Astrocyte of the cerebellum (primary cell): ENCODE data around the gene PCNX3.

Experiments
- DNase-seq: peaks from one replicate; pipeline ENCODE4 v3.0.0-alpha.2; 2011; ENCODE audit warnings: low read depth
- H3K4me3 ChIP-seq: 2 replicates; pipeline ENCODE4 v1.5.1; 2011; ENCODE audit warnings: mild to moderate bottlenecking, low read depth, low read length, moderate library complexity
- CTCF ChIP-seq: IDR thresholded peaks from 2 replicates; pipeline ENCODE4 v1.5.1; 2012; ENCODE audit warnings: low read length, low read depth, moderate library complexity, mild to moderate bottlenecking; ENCODE audit errors: missing control alignments
- in situ Hi-C: cut with HindIII; loops from 2 replicates; pipeline ENCODE4 v1.10.0; 2017; ENCODE audit warnings: low sequenced_read_pairs

Gene PCNX3

GRCh38 chr11:65619281-65619928 lies 3.8 kb downstream of the PCNX3 start:
- no peak for DNase-seq
- TF ChIP-seq CTCF, result no peak
- no peak overlapping the region for H3K4me3 ChIP-seq
- in situ Hi-C loops, result no loop called here

- no peak for TF ChIP-seq CTCF
- in situ Hi-C loops, result no loop called here
Observed at GRCh38 chr11:65620666-65621065, 5.1 kb downstream of the PCNX3 start.

GRCh38 chr11:65621460-65621859 lies 5.9 kb downstream of the PCNX3 start:
- TF ChIP-seq CTCF, result no peak
- in situ Hi-C loops, result no loop called here
- H3K4me3 ChIP-seq, result no peak overlapping the region
- no peak for DNase-seq

More at GRCh38 chr11:65620666-65621065, 5.1 kb downstream of the PCNX3 start:
- H3K4me3 ChIP-seq, result no peak overlapping the region
- no peak for DNase-seq

DNA sequence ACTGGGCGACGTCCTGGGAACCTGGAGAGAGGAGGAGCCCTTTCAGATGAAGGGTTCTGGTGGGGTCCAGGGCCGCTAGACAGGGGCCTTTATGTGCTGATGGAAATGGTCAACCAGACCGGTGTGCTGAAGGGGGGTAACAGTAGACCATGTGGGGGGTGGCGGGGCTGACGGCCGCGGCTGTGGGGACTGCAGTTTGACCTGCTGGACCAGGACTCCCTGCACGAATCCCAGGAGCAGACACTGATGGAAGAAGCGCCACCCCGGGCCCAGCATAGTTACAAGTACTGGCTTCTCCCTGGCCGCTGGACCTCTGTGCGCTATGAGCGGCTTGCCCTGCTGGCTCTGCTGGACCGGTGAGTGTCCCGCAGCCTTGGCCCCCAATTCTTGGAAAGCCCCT lies 6.4 kb downstream of the PCNX3 start:
- no peak overlapping the region for H3K4me3 ChIP-seq
- in situ Hi-C loops, result no loop called here
- TF ChIP-seq CTCF, result no peak
- no peak for DNase-seq

DNA sequence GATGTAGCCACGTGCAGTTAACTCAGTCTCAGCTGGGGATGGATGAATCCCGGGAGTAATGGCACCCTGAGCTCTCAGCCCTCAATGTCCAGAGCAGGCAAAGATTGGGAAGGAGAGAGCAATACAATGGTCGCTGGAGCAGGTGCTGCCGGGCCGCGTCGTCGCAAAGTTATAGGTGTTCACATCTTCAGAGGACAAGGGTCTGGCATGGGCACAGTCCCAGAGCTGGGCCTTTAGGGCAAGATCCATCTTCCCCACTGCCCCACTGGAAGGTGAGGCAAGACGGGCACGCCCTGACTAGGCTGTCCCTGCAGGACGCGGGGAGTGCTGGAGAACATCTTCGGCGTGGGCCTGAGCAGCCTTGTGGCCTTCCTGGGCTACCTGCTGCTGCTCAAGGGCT lies 7.6 kb downstream of the PCNX3 start:
- H3K4me3 ChIP-seq, result no peak overlapping the region
- in situ Hi-C loops, result no loop called here
- TF ChIP-seq CTCF, result no peak
- DNase-seq, result no peak

DNA sequence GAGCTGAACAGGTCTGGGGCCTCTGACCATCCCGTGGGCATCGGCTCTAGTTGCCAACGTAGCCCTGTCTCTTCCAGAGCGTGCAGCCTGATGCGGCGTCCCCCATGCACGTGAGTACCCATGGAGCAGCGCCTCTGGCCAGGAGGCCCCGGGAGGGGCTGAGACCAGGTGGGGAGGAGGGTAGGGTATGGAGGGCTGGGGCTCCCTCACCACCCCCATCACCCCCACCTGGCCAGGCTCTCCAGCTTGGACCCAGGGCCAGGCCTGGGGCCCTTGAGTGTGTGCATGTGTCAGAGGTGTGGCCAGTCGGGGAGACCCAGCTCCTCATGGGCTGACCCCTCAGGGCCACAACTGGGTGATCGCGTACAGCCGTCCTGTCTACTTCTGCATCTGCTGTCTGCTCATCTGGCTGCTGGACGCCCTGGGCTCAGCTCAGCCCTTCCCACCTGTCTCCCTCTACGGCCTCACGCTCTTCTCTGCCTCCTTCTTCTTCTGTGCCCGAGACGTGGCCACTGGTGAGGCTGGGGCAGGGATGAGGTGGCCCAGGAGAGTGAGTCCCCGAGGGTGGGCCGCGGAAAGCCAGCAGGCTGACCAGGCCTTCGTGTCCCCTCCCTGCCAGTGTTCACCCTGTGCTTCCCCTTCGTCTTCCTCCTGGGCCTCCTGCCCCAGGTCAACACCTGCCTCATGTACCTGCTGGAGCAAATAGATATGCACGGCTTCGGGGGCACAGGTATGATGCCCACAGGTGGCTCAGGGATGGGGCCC lies 8.5 kb downstream of the PCNX3 start:
- in situ Hi-C loops, result no loop called here
- H3K4me3 ChIP-seq, result no peak overlapping the region
- DNase-seq, result no peak
- TF ChIP-seq CTCF, result no peak
